ENCODE measurements around the gene ITSN1. TPM values are rescaled to one million over a fixed set of nuclear protein-coding genes. Genes with fewer than 3 reads are reported as not detected.
"Not testable (repeated sequence)": the region's sequence is repeated elsewhere in the genome, so short reads cannot be mapped to it uniquely, and the experiment has no call there.

ITSN1 gene
- total and polyA plus RNA-seq, 2 donors, result 7.2 to 7.4 TPM

GRCh38 chr21:33864150-33864549, 221.8 kb downstream of the ITSN1 start:
- H3K4me1 ChIP-seq (ENCODE audit: control insufficient read depth in 2 of 2, insufficient read depth in 2 of 2, low read length in 2 of 2), result no peaks in the 10 kb centered on the region
- no peak overlapping the region for H3K27ac ChIP-seq (ENCODE audit: low read depth in 1 of 2, low read length in 1 of 2)
- H3K36me3 ChIP-seq (ENCODE audit: control insufficient read depth in 2 of 2, insufficient read depth in 2 of 2, low read length in 1 of 2), result no peaks in the 10 kb centered on the region
- no peaks in the 10 kb centered on the region for H3K9me3 ChIP-seq (ENCODE audit: control insufficient read depth in 2 of 2, insufficient read depth in 1 of 2, low read length in 1 of 2)
- WGBS, result 98% methylated on average over 1 of the region's 1 CpG
- no peak overlapping the region for H3K4me3 ChIP-seq (ENCODE audit: low read length in 2 of 2)
- DNase-seq (ENCODE audit: low read depth in 6 of 9, low spot score in 9 of 9), result no peak
- no peaks in the 10 kb centered on the region for H3K27me3 ChIP-seq (ENCODE audit: control insufficient read depth in 2 of 2, insufficient read depth in 1 of 2, low read length in 1 of 2)

- Histone ChIP-seq H3K4me1 (ENCODE audit: control insufficient read depth in 2 of 2, insufficient read depth in 2 of 2, low read length in 2 of 2) (no peaks in the 10 kb centered on the region), H3K9me3 (ENCODE audit: control insufficient read depth in 2 of 2, insufficient read depth in 1 of 2, low read length in 1 of 2) (no peaks in the 10 kb centered on the region), H3K27me3 (ENCODE audit: control insufficient read depth in 2 of 2, insufficient read depth in 1 of 2, low read length in 1 of 2) (no peaks in the 10 kb centered on the region), H3K4me3 (ENCODE audit: low read length in 2 of 2) (no peak overlapping the region), H3K27ac (ENCODE audit: low read depth in 1 of 2, low read length in 1 of 2) (no peak overlapping the region), H3K36me3 (ENCODE audit: control insufficient read depth in 2 of 2, insufficient read depth in 2 of 2, low read length in 1 of 2) (no peaks in the 10 kb centered on the region)
- no peak for DNase-seq (ENCODE audit: low read depth in 6 of 9, low spot score in 9 of 9)
- over 99% methylated on average over 9 of the region's 9 CpGs for WGBS
Observed at GRCh38 chr21:33865176-33865575, 222.9 kb downstream of the ITSN1 start.

DNA sequence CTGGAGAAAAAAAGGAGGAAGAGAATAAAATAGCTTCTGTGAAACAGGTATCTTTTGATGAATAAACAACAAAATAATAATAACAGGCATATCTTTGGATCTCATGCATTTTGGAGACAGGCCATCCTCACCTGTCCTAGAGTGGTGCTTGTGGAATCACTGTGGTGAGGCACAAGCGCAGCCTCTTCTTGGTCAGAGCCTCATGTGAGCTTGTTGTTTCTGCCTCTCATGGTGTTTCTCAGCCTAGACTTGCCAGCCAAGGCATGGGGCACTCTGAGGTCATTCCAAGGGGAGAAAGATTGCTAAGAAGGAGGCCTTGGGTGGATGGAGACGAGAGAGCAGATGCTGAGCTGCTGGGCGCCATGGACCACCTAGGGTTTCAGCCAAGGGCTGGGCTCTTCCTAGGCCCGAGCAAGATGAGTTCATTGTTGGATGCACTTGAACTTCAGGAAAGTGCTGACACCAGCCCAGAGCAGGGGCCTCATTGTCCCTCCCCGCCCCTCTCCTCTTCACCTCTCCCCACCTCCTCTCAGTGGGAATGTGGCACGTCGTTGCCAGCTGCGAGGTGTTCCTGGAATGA, 223.8 kb downstream of the ITSN1 start:
- no peak overlapping the region for H3K4me3 ChIP-seq (ENCODE audit: low read length in 2 of 2)
- 95% methylated on average over 8 of the region's 8 CpGs for WGBS
- no peak overlapping the region for H3K27ac ChIP-seq (ENCODE audit: low read depth in 1 of 2, low read length in 1 of 2)

DNA sequence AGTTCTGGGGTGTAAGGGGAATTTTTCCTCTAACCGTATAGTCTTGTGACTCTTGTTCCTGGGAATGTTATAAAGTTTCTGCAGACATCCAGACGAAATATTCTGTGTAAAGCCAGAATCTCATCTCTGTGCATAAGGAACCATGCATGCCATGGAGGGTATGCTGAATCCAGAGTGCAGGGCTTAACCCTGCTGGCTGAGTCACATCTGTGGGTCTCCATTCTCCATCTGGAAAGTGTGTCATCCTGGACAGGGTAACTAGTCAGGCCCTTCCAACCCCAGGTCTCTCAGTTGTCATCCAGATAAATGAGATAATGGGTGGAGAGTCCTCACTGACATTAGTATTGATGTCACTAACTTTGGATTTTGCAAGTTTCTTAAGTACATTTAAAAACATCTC, 224.5 kb downstream of the ITSN1 start:
- no peak overlapping the region for H3K27ac ChIP-seq (ENCODE audit: low read depth in 1 of 2, low read length in 1 of 2)
- WGBS, result 98% methylated on average over 2 of the region's 2 CpGs
- no peaks in the 10 kb centered on the region for H3K36me3 ChIP-seq (ENCODE audit: control insufficient read depth in 2 of 2, insufficient read depth in 2 of 2, low read length in 1 of 2)
- H3K9me3 ChIP-seq (ENCODE audit: control insufficient read depth in 2 of 2, insufficient read depth in 1 of 2, low read length in 1 of 2), result no peaks in the 10 kb centered on the region
- H3K27me3 ChIP-seq (ENCODE audit: control insufficient read depth in 2 of 2, insufficient read depth in 1 of 2, low read length in 1 of 2), result no peaks in the 10 kb centered on the region
- DNase-seq (ENCODE audit: low read depth in 6 of 9, low spot score in 9 of 9), result no peak
- no peaks in the 10 kb centered on the region for H3K4me1 ChIP-seq (ENCODE audit: control insufficient read depth in 2 of 2, insufficient read depth in 2 of 2, low read length in 2 of 2)
- no peak overlapping the region for H3K4me3 ChIP-seq (ENCODE audit: low read length in 2 of 2)

More for the DNA sequence above, 223.8 kb downstream of the ITSN1 start:
- Histone ChIP-seq H3K36me3 (ENCODE audit: control insufficient read depth in 2 of 2, insufficient read depth in 2 of 2, low read length in 1 of 2) (no peaks in the 10 kb centered on the region), H3K27me3 (ENCODE audit: control insufficient read depth in 2 of 2, insufficient read depth in 1 of 2, low read length in 1 of 2) (no peaks in the 10 kb centered on the region), H3K4me1 (ENCODE audit: control insufficient read depth in 2 of 2, insufficient read depth in 2 of 2, low read length in 2 of 2) (no peaks in the 10 kb centered on the region), H3K9me3 (ENCODE audit: control insufficient read depth in 2 of 2, insufficient read depth in 1 of 2, low read length in 1 of 2) (no peaks in the 10 kb centered on the region)
- no peak for DNase-seq (ENCODE audit: low read depth in 6 of 9, low spot score in 9 of 9)

GRCh38 chr21:33867868-33868267, 225.6 kb downstream of the ITSN1 start:
- H3K27me3 ChIP-seq (ENCODE audit: control insufficient read depth in 2 of 2, insufficient read depth in 1 of 2, low read length in 1 of 2); H3K4me3 ChIP-seq (ENCODE audit: low read length in 2 of 2); H3K9me3 ChIP-seq (ENCODE audit: control insufficient read depth in 2 of 2, insufficient read depth in 1 of 2, low read length in 1 of 2); DNase-seq (ENCODE audit: low read depth in 6 of 9, low spot score in 9 of 9); H3K27ac ChIP-seq (ENCODE audit: low read depth in 1 of 2, low read length in 1 of 2); H3K36me3 ChIP-seq (ENCODE audit: control insufficient read depth in 2 of 2, insufficient read depth in 2 of 2, low read length in 1 of 2); H3K4me1 ChIP-seq (ENCODE audit: control insufficient read depth in 2 of 2, insufficient read depth in 2 of 2, low read length in 2 of 2): not testable (repeated sequence)
- WGBS, result 60% methylated on average over 13 of the region's 13 CpGs

GRCh38 chr21:33869873-33870272, 227.6 kb downstream of the ITSN1 start:
- no peak overlapping the region for H3K27ac ChIP-seq (ENCODE audit: low read depth in 1 of 2, low read length in 1 of 2)
- H3K4me3 ChIP-seq (ENCODE audit: low read length in 2 of 2), result no peak overlapping the region
- H3K9me3 ChIP-seq (ENCODE audit: control insufficient read depth in 2 of 2, insufficient read depth in 1 of 2, low read length in 1 of 2), result no peaks in the 10 kb centered on the region
- H3K27me3 ChIP-seq (ENCODE audit: control insufficient read depth in 2 of 2, insufficient read depth in 1 of 2, low read length in 1 of 2), result no peaks in the 10 kb centered on the region
- DNase-seq (ENCODE audit: low read depth in 6 of 9, low spot score in 9 of 9), result no peak
- no peaks in the 10 kb centered on the region for H3K4me1 ChIP-seq (ENCODE audit: control insufficient read depth in 2 of 2, insufficient read depth in 2 of 2, low read length in 2 of 2)
- H3K36me3 ChIP-seq (ENCODE audit: control insufficient read depth in 2 of 2, insufficient read depth in 2 of 2, low read length in 1 of 2), result no peaks in the 10 kb centered on the region

DNA sequence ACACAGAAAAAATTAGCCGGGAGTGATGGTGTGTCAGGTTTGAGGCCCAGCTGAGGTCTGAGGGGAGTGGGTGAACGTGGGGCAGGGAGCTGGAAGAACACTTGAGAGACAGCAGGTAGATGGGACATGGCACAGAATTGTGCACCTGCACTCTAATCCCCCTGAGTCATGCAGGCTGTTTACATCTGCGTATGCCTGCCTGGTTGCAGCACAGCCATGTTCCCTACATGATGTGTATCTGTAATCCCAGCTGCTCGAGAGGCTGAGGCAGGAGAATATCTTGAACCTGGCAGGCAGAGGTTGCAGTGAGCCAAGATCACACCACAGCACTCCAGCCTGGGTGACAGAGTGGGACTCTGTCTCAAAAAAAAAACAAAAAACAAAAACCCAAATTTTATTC, 228.5 kb downstream of the ITSN1 start:
- 84% methylated on average over 4 of the region's 4 CpGs for WGBS
- Histone ChIP-seq H3K4me3 (ENCODE audit: low read length in 2 of 2) (no peak overlapping the region), H3K9me3 (ENCODE audit: control insufficient read depth in 2 of 2, insufficient read depth in 1 of 2, low read length in 1 of 2) (no peaks in the 10 kb centered on the region), H3K36me3 (ENCODE audit: control insufficient read depth in 2 of 2, insufficient read depth in 2 of 2, low read length in 1 of 2) (no peaks in the 10 kb centered on the region), H3K4me1 (ENCODE audit: control insufficient read depth in 2 of 2, insufficient read depth in 2 of 2, low read length in 2 of 2) (no peaks in the 10 kb centered on the region), H3K27ac (ENCODE audit: low read depth in 1 of 2, low read length in 1 of 2) (no peak overlapping the region), H3K27me3 (ENCODE audit: control insufficient read depth in 2 of 2, insufficient read depth in 1 of 2, low read length in 1 of 2) (no peaks in the 10 kb centered on the region)
- no peak for DNase-seq (ENCODE audit: low read depth in 6 of 9, low spot score in 9 of 9)

- no peaks in the 10 kb centered on the region for H3K36me3 ChIP-seq (ENCODE audit: control insufficient read depth in 2 of 2, insufficient read depth in 2 of 2, low read length in 1 of 2)
- H3K9me3 ChIP-seq (ENCODE audit: control insufficient read depth in 2 of 2, insufficient read depth in 1 of 2, low read length in 1 of 2), result no peaks in the 10 kb centered on the region
- H3K4me1 ChIP-seq (ENCODE audit: control insufficient read depth in 2 of 2, insufficient read depth in 2 of 2, low read length in 2 of 2), result no peaks in the 10 kb centered on the region
- H3K27ac ChIP-seq (ENCODE audit: low read depth in 1 of 2, low read length in 1 of 2), result no peak overlapping the region
- 88% methylated on average over 5 of the region's 5 CpGs for WGBS
- H3K27me3 ChIP-seq (ENCODE audit: control insufficient read depth in 2 of 2, insufficient read depth in 1 of 2, low read length in 1 of 2), result no peaks in the 10 kb centered on the region
- no peak overlapping the region for H3K4me3 ChIP-seq (ENCODE audit: low read length in 2 of 2)
- no peak for DNase-seq (ENCODE audit: low read depth in 6 of 9, low spot score in 9 of 9)
Observed at GRCh38 chr21:33871171-33871570, 228.9 kb downstream of the ITSN1 start.

GRCh38 chr21:33872881-33873515, 230.7 kb downstream of the ITSN1 start:
- Histone ChIP-seq H3K27me3 (ENCODE audit: control insufficient read depth in 2 of 2, insufficient read depth in 1 of 2, low read length in 1 of 2) (no peaks in the 10 kb centered on the region), H3K27ac (ENCODE audit: low read depth in 1 of 2, low read length in 1 of 2) (no peak overlapping the region), H3K4me1 (ENCODE audit: control insufficient read depth in 2 of 2, insufficient read depth in 2 of 2, low read length in 2 of 2) (no peaks in the 10 kb centered on the region), H3K9me3 (ENCODE audit: control insufficient read depth in 2 of 2, insufficient read depth in 1 of 2, low read length in 1 of 2) (no peaks in the 10 kb centered on the region), H3K4me3 (ENCODE audit: low read length in 2 of 2) (no peak overlapping the region), H3K36me3 (ENCODE audit: control insufficient read depth in 2 of 2, insufficient read depth in 2 of 2, low read length in 1 of 2) (no peaks in the 10 kb centered on the region)
- WGBS, result 97% methylated on average over 4 of the region's 4 CpGs
- DNase-seq (ENCODE audit: low read depth in 6 of 9, low spot score in 9 of 9), result no peak
